Left hindlimb (tissue), 1 donor: ENCODE measurements around the gene PIK3C3.
"Not testable (repeated sequence)": the region's sequence is repeated elsewhere in the genome, so short reads cannot be mapped to it uniquely, and the experiment has no call there.

Source experiments
- DNase-seq: peaks from one replicate; pipeline ENCODE4 v3.0.0-alpha.2; 2018

The PIK3C3 gene

GRCh38 chr18:42080340-42080739, 125.3 kb downstream of the PIK3C3 start:
- DNase-seq, result no peak

GRCh38 chr18:42082415-42083234, 127.6 kb downstream of the PIK3C3 start:
- no peak for DNase-seq

GRCh38 chr18:42086288-42086687, 131.3 kb downstream of the PIK3C3 start:
- no peak for DNase-seq

GRCh38 chr18:42087235-42087634, 132.2 kb downstream of the PIK3C3 start:
- no peak for DNase-seq

GRCh38 chr18:42087876-42088275, 132.8 kb downstream of the PIK3C3 start:
- no peak for DNase-seq

GRCh38 chr18:42092848-42093247, 137.8 kb downstream of the PIK3C3 start:
- no peak for DNase-seq

GRCh38 chr18:42094875-42095274, 139.8 kb downstream of the PIK3C3 start:
- no peak for DNase-seq

- DNase-seq, result no peak
Observed at GRCh38 chr18:42095732-42096377, 140.8 kb downstream of the PIK3C3 start.

GRCh38 chr18:42100248-42100647, 145.2 kb downstream of the PIK3C3 start:
- no peak for DNase-seq

- no peak for DNase-seq
Observed at GRCh38 chr18:42100911-42101310, 145.9 kb downstream of the PIK3C3 start.

GRCh38 chr18:42105394-42105793, 150.4 kb downstream of the PIK3C3 start:
- no peak for DNase-seq

- no peak for DNase-seq
Observed at GRCh38 chr18:42106784-42107183, 151.8 kb downstream of the PIK3C3 start.

GRCh38 chr18:42107287-42107686, 152.3 kb downstream of the PIK3C3 start:
- no peak for DNase-seq

- no peak for DNase-seq
Observed at GRCh38 chr18:42107691-42108450, 152.8 kb downstream of the PIK3C3 start.

- not testable (repeated sequence) for DNase-seq
Observed at GRCh38 chr18:42112147-42112546, 157.1 kb downstream of the PIK3C3 start.

GRCh38 chr18:42112657-42113420, 157.8 kb downstream of the PIK3C3 start:
- no peak for DNase-seq

- DNase-seq, result no peak
Observed at GRCh38 chr18:42113529-42114191, 158.6 kb downstream of the PIK3C3 start.

- DNase-seq, result peak; percentile 65
Observed at GRCh38 chr18:42114310-42114943, 159.4 kb downstream of the PIK3C3 start.

GRCh38 chr18:42126586-42126985, 171.6 kb downstream of the PIK3C3 start:
- no peak for DNase-seq

GRCh38 chr18:42131066-42131929, 176.3 kb downstream of the PIK3C3 start:
- no peak for DNase-seq

- DNase-seq, result no peak
Observed at GRCh38 chr18:42131930-42132244, 176.9 kb downstream of the PIK3C3 start.
